ENCODE data around the gene ALDH7A1.

GRCh38 chr5:126482591-126482990 is 112.4 kb downstream of the ALDH7A1 start:
- TF ChIP-seq CTCF (IDR thresholded peaks at IDR 0.05) (no peak), POLR2A (IDR thresholded peaks at IDR 0.05) (no peak)
